Measurements from ENCODE around the gene HS6ST3.

HS6ST3 gene

DNA sequence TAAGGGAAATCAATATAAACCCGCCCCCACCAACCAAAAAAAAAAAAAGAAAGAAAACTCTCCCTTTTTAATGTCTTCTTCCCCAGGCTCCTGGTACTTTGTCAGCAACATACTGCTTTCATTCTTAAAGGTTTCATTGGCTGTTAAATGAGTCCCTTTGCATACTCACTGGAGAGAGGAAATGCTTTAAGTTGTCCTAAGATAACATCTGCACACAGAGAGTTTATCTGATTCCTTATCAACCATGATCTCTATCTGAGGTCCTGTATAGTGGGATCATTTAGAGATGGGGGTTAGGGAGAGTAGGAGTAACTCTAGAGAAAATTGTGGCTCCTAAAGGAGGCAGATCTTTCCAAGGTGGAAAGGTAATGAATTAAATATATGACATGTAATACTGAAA lies 747.9 kb downstream of the HS6ST3 start:
- no peak for DNase-seq (ENCODE audit: low spot score)

DNA sequence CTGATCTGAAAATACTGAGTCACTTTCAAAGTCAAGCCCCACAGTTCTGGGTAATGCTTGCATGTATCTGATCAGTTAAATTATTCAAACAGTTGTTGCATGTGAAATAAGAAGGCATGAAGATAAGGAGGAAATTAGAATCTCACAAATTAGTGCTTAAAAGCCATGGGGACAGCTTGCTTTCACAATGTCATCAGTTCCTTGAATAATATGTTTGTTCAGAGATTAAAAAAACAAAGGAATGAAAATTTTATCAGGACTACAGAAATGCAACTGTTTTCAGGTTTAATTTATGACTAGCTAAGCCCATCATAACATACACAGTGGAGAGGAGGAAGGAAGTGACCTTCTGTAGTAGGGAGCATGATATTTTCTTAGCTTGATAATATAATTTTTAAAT lies 754.3 kb downstream of the HS6ST3 start:
- DNase-seq (ENCODE audit: low spot score), result no peak

- DNase-seq (ENCODE audit: low spot score), result no peak
These were observed 754.7 kb downstream of the HS6ST3 start for GRCh38 chr13:96844616-96845015.

DNA sequence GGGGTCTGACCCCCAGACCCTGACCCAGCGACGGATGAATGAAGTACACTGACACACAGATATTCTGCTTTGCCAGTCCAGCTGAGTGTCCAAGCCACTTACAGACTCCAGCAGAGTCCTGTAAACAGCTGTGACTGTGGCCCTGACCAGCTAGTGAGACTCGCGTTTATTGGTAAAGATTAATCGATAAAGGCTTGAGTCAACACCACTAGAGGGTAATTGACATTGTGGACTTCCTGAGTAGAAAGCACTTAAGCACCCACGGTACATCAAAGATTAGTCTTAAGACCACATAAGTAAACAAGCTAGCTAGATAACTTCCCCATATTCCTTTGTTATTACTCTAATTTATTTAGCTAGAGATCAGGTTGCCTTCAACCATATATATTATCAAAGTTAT lies 758.4 kb downstream of the HS6ST3 start:
- no peak for DNase-seq (ENCODE audit: low spot score)

GRCh38 chr13:96849091-96849490 lies 759.2 kb downstream of the HS6ST3 start:
- no peak for DNase-seq (ENCODE audit: low spot score)

DNA sequence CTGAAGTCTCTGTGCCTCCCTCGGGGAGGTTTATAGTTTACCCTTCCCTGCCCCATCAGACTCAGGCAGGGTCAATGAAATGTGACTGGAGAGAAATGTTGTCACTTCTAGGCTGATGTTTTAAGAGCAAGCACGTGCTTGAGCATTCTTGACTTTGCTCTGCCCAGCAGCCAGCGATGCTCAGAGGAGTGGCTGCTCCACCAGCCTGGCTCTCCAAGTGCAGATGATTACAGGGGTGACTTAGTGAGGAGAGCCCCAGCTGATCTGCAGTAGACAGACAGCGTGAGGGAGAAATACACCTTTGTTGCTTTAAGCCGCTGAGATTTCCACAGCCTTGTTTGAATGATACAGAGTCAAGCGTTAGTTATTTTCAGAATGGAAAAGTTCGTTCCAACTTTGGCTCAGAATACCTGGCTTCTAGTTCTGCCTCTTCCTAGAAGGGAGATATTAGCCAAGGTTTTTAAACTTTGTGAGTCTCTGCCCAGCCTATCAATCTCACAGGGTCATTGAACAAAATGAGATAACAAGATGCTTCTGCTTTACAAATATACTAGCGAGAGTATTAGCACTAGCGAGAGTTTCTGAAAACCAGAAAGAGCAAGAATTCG lies 760.7 kb downstream of the HS6ST3 start:
- DNase-seq (ENCODE audit: low spot score), result no peak

- DNase-seq (ENCODE audit: low spot score), result no peak
These were observed 762.0 kb downstream of the HS6ST3 start for GRCh38 chr13:96851856-96852445.

GRCh38 chr13:96858133-96858826 lies 768.4 kb downstream of the HS6ST3 start:
- no peak for DNase-seq (ENCODE audit: low spot score)

- DNase-seq (ENCODE audit: low spot score), result no peak
These were observed 771.0 kb downstream of the HS6ST3 start for GRCh38 chr13:96860882-96861281.

- DNase-seq (ENCODE audit: low spot score), result no peak
These were observed 772.2 kb downstream of the HS6ST3 start for GRCh38 chr13:96862093-96862492.

- no peak for DNase-seq (ENCODE audit: low spot score)
These were observed 773.1 kb downstream of the HS6ST3 start for GRCh38 chr13:96862999-96863398.

DNA sequence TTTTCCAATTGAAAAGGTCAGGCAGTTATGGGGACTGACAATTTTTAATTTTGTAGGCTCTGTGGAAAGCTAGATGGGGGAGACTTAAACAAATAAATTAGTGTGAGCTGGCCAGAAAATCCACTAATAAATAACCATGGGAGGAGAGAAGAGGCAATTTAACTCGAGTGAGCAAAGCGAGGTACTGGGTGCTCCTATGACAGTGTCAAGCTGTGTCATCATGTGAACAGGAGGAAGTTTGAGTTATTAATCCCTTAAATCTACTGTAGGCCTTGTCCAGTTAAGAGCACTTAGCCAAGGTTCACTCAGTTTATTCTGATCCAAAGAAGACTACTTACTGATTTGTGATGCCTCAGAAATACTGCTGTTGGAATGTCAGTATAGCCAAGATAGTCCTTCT lies 781.6 kb downstream of the HS6ST3 start:
- no peak for DNase-seq (ENCODE audit: low spot score)

DNA sequence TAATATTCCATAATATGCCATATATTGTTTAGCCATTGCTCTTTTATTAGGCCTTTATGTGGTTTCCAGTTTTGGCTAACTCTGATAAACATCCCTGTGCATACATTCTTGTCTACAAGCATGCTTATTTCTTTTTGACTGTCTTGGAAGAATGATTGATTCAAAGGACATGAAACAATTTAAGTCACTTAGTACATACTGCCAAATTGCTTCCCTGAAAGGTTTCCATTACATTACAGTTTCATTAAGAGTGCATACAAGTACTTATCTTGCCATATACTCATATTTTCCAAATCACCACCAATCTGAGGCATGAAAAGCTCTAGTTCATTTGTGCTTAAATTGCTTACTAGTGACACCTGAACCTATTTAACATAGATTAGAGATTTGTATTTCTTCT lies 790.5 kb downstream of the HS6ST3 start:
- no peak for DNase-seq (ENCODE audit: low spot score)

All from hematopoietic multipotent progenitor cell treated with erythropoietin and hydrocortisone succinate and interleukin-3 and kit ligand, for 17 days (in vitro differentiated cells).